SIG-M5 treated with dmso at 0.1 percent for 504 hours (cell line): ENCODE measurements around the gene CFAP99.

Experiments used
- DNase-seq: peaks from one replicate; lab custom pipeline; 2025; ENCODE audit not compliant: unreplicated experiment; lab: John Stamatoyannopoulos, UW

CFAP99 gene

DNA sequence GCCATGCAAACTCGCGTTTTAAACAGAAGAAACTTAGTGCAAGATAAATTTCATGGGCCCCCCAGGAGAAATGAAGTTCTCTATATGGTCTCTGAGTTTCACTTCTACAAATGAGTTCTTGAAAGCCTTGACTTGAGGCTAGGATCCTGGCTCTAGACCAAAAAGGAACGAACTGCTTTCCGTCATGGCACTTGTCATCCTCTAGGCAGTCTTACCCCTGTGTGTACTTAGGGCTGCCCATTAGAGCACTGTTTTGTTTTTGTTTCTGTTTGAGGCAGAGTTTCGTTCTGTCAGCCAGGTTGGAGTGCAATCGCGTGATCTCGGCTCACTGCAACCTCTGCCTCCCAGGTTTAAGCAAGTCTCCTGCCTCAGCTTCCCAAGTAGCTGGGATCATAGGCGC, 79.2 kb downstream of the CFAP99 start:
- peak; percentile 85 for DNase-seq

DNA sequence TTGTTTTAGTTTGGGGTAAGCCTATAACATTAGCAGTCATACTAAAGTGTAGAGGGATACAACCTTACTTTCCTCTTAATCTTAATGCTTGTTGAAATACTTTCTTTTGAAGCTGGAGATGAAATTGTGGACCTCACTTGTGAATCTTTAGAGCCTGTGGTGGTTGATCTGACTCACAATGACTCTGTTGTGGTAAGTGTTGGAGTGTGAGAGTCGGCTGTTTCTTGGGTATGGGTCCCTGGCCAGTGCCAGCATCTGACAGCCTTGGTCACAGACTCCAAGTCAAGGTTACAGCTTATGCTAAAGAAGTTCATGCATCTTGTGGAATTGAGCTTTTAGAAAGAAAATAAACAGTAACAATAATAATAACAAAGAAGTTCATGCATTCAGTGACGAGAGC, 81.8 kb downstream of the CFAP99 start:
- DNase-seq: no peak

DNA sequence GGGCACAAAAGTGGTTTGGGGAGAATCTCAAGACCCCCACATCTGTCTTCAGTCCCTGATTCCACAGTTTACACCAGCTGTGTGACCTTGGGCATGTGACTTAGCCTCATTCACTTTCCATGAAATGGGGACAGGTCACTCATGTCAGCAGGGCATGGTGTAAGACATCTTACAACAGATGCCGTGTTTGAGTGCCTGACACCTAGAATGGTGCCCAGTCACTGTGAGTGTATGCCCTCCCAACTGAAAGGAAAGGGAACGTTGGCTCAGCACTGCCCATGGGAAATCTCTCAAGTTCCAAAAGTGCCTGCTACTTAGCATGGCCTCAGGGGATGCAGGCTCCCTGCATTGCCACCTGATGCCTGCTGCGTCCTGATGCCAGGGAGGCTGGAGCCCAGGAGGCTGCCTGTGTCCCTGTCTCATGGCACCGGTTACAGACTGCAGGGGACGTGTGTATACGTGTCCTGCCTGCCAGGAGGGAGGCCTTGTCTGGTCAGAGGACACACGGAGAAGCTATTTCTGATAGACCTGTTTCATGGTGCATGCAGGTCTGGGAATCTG, 82.4 kb downstream of the CFAP99 start:
- no peak for DNase-seq

DNA sequence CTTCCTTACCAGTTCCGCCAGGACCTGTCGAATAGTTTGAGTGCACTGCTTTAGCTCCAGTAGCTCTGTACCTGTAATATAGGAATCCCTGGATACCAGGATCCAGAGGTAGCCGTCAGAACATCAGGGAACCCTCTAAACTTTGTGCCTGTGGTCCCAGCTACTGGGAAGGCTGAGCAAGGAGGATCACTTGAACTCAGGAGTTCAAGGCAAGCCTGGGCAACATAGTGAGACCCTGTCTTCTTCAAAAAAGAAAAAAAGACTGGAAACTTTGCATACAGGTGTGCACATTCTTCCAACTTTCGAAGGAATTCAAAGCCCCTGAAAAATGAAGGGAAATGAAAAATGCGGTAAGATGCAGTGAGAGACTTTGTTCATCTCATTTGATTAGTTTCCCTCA, 85.1 kb downstream of the CFAP99 start:
- no peak for DNase-seq

DNA sequence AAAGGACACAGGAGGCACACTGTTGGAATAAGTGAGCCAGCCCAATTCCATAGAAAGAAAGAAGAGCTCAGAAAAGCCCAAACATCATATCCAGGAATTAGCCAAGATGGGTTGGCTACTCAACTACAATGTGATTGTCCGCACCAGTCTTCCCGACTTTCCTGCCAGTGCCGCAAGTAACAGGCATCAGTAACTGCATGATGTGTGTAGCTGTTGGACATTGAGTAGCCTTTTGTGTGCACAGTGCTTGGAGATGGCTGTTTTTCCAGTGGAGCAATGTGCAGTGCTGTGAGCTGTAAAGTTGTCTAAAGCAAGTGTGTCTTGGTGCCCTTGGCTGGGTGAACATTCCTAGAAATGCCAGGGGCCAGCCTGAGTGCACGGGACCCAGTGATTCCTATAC, 88.5 kb downstream of the CFAP99 start:
- no peak for DNase-seq

DNA sequence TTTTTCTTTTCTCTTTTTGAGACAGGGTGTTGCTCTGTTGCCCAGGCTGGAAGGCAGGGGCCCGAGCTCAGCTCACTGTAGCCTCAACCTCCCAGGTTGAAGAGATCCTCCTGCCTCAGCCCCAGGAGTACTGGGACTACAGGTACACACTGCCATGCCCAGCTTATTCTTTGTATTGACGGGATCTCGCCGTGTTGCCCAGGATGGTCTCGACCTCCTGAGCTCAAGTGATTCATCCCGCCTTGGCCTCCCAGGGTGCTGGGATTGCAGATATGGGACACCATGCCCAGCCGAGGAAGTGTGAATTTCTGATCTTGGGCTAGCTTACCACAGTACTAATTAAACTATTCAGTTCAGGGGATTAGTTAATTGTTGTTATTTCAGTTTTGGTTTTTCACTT, 89.1 kb downstream of the CFAP99 start:
- DNase-seq: no peak

DNA sequence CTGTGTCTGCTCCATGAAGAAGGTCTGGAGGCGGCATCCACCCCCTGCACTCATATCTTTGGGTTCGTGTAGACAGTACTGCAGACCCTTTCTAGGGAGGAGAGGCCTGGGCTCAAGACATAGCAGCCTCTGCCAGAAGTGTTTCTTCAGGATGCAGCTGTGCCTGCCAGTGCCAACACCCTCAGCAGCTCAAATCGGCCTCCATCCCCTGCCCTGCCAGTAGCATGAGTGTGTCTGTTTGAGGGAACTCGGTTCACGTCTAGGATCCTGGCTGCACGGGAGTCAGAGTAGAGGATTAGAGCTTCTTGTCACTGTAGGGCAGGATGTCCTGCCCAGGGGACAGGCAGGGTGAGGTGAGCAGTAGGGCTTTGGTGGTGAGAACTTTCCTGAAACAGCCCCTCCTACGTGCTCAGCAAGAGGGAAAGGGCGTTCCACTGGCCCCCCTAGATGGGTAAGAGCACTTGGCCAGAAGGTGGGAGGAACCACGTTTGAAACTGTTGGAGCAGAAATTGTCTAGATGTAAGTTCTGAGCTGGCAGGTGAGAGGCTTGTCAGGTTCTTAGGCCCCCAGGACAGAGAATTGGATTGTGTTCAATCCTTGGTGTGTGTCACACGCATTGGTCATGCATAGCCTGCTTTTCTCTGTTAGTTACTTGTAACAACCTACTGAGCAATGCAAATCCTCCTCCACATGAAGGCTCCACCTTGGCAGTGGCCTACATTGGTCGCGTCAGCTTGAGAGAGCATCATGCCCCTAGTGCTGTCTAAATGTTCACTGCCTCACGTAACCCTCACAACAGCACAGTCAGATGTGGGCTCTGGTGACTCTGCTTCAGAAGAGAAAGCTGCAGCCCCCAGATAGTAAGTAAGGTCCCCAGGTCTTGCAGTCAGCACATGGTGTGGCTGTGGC, 91.8 kb downstream of the CFAP99 start:
- DNase-seq: no peak

DNA sequence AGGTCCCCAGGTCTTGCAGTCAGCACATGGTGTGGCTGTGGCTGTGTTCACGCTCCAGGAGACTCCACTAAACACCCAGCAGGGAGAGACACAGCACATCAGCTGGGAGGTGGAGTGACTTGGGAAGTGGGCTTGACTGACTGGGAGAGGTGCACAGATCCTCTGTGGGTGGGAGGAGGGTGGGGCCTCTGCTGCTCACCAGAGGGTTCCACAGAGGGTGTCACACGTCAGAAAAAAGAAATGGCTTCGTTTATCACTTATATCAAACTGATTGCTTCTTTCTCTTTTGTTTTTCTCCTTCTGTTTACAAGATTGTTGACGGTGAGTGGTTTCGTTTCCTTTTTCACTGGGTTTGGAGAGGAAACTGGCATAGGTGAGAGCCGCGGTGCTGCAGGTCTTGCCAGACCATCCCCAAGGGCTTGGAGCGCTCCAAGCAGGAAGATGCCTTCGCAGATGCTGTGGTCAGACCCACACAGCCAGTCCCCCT, 92.9 kb downstream of the CFAP99 start:
- no peak for DNase-seq
